ENCODE data around the gene CIDEB.

The CIDEB gene

DNA sequence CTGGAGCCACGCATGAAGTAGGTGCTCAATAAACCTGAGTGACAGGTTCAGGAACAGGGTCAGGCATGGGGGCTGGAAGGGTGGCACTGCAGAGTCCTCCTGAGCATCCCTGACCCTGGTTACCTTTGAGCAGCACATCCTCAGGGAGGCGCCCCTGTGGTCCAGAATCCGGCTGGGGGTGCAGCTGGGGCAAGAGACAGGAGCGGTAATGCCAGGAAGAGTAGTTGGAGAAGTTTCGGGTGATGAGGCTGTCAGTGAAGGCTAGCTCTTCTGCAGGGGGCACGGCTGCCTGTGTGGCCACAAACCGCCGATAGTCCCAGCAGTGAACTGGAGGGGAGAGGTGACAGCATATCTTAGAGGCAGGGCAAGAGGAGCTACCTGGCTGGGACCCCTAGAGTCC is 38.4 kb downstream of the CIDEB start:
- no peak for DNase-seq

DNA sequence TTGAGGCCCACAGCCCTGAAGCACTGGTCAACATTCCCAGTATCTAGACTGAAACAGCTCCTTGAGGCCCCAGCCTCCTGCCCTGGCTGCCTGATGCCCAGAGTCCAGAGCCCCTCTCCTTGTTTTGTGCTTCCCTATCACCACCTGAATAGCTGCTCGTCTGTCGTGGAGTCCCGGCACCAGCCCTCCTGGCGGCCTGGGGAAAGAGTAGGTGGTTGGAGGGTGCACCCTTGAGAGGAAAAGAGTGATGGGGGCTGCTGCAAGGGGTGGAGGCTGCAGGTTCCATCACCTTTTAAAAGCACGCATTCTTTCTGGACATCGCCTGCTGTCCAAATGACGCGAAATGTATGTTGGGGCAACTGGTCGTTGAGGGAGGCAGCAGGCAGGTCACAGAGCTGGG is 39.6 kb downstream of the CIDEB start:
- no peak for DNase-seq

DNA sequence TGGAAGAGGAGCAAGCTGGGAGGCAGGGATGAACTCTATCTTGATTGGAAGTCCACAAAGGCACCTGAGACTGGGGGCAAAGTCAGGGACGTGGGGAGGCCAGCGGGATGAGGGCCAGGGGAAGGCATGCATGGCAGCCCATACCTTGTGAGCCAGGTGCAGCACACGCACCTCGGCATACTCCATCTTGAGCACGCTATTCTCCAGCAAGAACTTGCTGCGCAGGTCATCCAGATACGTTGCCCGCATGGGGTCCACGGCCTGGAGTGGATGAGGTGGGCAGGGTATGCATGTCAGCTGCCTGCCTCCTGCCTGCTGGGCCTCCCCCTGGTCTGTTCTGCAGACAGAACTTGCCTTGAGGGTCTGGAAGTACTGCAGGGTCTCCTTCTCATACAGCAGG is 40.3 kb downstream of the CIDEB start:
- DNase-seq: no peak

DNA sequence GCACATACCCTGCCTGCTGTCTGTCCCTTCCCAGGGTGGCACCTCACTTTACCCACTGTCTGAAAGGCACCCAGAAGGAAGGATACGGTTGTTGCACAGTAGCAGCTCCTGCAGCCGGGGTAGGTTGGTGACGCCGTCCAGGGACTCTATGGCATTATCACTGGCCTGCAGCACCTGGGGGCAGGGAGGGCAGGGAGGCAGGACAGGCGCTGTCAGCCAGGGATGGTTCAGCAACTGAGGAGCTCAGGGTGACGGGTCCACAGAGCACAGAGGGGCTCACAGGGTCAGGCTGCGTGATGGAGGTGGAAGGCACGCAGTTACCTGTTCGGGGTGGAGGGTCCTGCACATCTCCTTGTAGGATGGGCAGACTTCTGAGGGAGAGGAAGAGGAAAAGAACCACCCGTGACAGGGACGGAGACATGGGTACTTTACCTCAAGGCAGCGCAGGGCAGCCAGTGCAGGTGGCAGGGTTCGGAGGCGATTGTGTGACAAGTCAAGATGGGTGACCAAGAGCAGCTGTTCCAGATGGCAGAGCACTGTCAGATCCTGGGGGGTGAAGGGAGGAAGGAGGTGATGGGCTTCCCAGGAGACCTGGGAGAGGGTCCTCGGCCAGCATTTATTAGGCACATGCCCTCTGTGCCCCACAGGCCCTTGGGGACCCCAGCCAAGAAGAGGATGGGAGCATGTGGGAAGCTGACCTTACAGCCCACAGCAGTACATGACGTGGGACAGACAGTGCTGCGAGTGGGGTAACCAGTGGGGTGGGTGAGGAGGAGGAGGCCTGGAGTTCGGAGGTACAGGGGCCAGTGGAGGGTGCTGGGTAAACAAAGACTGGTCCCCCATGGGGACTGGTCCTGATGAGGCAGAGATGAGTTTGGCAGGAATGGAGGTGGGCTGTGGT is 41.2 kb downstream of the CIDEB start:
- no peak for DNase-seq

DNA sequence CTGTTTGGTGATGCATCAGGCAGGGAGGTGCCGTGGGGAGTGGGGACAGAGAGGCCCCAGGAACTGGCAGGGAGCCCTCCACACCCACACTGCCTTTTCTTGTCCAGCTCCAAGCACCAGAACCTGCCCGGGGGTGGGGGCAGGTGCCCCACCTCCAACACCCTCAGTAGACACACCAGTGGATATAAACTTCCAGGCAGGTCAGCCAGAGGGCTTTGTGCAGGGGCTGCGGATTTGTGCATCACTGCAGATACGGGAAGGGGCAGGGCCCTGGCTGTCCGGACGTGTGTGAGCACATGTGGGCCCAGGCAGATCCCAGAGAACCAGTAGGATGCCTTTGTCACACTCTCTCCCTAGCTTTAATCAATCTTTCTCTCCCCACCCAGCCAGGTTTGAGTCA is 43.5 kb downstream of the CIDEB start:
- no peak for DNase-seq

DNA sequence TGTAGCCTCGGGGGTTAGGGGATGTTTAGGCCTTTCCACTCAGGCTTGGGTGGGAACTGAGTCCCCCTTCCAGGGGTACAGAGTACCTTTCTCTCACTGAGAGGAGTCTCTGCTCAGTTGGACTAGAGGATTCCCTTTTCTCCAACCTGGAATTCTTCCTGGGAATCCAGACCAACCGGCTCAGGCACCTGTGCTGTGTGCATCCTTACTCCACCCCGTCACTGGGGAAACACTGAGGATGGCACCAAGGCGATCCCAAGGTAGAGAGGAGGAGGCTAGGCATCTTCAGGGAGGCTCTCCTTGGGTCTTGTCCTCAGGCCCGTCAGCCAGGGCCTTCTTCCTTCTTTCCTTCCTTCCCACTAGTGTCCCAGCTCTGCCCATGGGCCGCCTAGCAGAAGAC is 43.9 kb downstream of the CIDEB start:
- DNase-seq: no peak

DNA sequence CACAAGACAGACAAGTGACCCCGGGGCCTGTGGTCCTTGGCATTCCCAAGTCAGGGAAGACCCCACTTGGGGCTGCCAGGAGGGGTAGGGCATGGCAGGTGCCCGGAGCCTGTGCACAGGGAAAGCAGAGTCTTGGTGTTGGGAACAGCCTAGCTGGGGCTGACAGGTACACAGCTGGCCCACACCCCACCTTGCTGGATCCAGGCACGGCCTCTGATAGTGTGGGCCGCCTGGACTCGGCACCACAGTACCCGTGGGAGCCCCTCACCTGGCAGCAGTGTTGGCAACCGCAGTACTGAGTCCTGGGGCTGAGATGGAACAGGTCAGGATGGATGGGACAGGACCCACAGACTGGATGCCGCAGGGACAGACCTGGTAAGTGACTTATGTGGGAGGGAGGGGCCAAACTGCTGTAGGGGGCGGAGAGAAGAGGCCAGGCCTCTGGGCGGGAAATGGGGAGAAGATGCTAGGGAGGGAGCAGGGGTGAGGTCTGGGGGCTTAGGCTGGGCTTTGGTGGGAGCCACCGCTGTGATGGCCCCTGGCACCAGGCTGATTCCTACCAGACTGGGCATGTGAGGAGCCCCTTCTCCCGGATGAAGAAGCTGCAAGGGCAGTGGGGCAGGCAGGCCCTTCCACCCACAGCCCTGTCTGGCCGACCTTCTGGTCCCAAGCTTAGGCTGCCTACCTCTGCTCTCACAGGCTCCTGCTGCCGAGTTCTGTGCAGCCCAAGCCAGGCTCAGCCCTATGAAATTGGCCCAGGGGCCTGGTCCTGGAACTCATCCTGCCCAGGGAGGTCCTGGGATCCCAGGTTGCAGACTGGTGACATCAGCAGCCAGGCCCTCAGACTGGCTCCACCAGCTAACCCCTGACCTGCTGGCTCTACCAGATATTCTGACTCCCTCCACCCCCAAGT is 44.7 kb downstream of the CIDEB start, which contains the start of gene TGM1:
Gene TGM1, minus strand, starts transcription at position 357 of the 913 bp plus-strand sequence. CDS start 825 bp downstream, outside the sequence.
- DNase-seq: no peak

DNA sequence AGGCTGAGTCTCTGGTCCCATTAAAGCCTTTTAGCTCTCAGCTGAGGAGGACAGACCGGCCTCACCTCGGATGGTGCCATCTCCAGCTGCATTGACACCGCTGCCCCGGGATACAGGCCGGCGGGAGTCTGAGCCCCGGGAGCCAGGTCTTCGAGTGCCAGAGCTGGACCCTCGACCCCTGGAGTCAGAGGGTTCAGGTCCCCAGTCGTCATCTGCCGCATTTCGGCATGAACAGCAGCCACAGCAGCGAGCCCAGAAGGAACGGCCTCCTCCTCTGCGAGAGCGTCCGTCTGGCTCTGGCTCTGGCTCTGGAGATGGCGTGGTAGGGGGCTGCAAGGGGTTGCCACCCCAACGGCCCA is 45.8 kb downstream of the CIDEB start:
- DNase-seq: no peak

DNA sequence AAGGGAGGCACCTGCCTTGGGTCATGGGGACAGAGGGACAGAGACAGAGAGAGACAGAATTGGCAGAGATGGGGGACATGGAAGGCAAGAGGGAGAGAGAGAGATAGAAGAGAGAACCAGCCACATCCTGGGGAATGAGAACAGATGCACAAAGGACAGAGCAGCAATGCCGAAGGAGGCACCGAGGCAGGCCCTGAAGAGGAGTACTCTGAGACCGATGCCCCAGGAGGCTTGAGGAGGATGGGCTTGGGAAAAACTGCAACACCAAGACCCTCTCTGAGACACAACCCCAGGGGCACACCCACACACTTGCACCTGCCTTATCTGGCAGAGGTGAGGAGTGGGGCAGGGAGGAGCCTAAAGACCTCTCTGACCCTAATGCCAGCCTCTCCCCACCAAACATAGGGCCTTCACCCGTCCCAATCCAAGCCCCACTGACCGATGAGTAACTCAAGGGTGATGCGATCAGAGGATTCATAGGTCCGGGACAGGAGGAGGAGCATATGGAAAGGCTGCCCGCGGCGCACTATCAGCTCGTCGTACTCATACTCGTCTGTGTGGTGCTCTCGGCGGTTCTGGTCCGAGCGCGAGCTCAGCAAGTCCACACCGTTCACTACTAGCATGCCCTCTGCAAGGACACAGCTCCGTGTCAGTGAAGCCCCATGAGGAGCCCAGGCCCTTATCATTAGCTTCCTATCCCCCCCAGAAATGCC is 46.4 kb downstream of the CIDEB start:
- no peak for DNase-seq

DNA sequence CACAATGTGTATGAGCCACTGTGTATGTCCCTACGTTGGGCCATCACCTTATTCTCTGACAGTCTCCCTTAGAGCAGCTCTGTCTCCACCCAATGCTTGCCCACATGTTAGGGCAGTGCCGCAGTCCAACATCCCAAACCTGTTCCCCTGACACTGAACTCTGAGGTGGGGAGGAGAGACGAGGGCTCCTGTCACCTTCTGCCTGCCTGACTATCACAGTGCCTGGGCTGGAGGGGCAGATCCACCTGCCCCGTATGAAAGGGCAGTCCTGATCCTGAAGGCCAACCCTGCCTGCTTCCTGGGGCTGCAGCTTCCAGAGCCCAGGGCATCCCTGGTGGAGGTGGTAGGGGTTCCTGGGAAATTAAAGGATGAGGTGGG is 47.0 kb downstream of the CIDEB start:
- no peak for DNase-seq

DNA sequence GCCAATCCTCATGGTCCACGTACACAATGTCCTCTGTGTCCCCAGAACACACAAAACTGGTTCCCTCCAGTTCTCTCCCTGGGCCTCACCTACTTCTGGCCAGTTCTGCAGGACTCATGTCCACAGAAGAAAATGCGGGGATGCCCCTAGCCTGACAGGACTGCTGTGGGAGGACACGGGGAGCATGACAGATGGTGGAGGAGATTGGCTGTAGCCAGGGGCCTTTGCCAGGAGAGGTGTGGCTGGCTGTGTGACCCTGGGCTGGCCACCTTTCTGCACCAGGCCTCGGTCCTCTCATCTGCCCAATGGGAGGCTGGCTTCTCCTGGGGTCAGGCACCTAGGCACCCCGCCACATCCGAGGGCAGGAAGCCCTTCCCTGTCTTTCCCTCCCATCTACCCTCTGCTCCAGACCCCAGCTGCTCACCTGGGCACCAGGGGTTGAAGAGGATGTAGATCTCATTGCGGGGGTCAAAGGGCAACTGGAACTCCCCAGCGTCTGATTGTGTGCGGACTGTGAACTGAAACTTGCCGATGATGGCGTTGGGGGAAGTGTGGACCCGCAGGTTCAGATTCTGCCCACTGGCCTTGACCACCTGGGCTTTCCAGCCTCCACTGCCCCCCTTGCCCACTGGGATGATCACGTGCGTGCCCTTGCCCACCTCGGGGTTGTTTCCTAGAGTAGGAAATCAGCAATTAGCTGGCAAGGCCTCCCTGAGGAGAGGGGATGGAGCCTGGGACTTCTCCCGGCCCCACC is 47.6 kb downstream of the CIDEB start:
- DNase-seq: no peak

DNA sequence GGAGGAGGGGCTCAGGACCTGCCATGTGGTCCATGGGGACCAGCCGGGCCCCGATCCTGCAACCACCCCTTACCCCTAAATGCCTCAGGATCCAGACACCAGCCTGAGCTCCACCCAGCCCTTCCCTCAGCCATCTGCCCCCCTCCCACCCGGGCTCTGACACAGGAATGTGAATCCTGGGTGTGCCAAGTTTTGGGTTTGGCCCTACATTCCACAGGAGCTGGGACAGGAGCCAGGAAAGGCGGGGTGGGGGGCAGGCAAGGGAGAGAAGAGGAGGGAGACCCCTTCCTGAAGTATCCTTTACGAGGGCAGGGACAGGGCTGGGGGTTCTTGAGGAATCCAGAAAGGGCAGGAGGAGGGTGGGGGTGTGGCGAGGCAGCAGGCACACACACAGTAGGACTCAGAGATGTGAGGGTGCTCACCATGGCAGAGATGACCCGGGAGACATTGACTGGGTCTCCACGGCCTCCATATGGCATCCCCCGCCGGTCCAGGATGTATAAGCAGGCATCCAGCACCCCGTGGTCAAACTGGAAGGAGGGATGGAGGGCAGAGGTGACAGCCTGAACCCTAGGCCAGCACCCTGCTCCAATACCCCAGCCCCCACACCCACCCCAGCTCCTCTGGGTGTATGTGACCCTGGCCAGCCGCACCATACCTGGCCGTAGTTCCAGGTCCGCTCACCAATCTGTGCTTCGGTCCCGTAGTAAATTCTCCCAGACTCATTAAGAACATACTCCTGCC is 48.3 kb downstream of the CIDEB start:
- peak; percentile 78 for DNase-seq

DNA sequence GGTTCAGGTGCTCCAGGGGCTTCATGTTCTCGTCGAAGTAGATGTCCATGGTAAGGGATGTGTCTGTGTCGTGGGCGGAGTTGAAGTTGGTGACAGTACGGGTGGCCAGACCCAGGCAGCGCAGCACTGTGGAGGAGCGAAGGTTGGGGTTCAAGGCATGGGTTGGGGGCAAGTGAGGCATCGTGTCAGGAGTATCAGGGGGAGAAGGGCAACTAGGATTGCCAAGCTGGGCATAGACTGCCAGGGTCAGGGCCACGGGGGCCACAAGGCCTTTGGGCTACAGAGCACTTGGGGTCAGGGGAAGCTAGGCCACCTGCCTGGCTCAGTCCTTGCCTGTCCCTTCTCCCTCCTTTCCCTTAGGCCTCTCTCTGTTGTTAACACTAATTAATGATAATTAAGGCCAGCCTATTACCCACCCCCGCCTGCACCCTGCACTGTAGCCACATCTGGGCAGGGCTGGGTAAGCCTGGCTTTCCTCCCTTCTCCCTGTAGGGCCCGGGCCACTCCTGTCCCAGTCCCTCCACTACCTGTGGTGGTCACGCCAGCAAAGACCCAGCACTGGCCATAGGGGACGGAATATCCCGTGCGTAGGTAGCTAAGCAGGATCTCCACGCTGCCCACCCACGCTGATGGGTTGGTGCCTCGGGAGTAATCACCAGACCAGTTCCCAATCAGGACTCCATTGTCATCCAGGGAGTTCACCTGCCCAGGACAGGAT is 49.1 kb downstream of the CIDEB start:
- no peak for DNase-seq

DNA sequence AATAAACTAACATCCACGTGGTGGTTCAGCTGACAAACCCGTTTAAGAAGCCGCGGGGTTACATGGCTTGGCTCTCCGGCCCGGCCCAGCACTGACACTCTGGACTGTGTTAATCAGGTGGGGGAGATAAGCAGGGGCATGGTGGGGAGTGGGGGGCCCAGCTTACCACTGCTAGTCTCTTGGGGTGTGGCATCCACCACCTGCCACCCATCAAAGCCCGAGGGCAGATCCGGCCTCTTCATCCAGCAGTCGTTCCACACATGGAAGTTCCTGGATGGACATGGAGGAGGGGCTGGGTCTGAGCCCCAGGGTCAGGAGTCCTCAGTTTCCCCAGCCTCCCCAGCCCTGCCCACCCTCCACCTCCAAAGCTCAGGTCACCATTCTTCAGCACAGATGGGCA is 49.7 kb downstream of the CIDEB start:
- no peak for DNase-seq

DNA sequence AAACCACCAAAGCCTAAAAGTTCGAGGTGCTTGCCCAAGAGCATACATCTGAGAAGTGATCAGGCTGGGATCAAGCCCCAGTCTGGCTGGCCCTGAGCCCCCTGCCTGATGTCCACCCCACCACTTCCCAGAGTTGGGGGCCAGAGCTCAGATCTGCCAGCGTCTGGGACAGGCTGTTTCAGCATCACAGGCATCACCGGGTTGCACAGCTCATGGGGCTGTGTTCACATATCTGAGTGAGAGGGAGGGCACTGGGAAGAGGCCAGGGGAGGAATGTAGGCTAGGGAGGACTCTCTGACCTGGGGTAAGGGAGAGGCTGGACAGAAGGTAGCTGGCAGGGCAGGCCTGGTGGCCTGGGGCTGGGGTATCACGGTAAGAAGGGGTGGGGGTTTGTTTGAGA is 50.8 kb downstream of the CIDEB start:
- no peak for DNase-seq

DNA sequence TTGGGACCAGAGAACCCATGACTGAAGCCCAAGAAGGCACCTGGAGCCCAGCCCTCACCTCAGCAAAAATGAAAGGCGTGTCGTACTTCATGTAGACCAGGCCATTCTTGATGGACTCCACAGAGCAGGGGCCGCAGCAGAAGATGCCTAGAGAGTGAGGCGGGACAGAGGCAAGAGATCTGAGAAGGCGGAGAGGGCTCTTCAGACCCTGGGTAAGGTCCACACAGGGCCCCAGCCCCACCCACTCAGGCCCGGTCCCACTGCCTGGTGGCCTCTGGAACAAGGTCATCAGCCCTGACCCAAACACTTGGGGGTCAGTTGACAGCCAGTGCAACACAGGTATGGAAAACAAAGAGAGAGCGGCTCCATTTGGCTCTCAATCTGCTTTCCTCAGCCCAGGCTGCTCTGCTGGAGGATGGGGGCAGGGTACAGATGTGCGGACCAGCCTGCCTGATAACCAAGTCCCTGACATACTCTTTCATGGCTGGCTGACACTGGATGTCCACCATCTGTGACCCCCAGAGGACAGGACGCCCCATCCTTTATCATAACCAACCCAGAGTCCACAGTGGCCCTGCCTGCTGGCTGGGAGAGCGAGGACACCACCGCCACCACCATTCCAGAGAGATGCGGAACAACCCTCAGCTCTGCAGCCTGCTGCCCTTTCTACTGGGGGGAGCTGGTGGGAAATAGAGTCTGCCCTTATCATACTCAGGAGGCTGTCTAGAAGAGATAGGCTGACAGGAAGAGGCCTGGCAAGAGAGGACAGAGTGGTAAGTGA is 51.7 kb downstream of the CIDEB start:
- DNase-seq: no peak

DNA sequence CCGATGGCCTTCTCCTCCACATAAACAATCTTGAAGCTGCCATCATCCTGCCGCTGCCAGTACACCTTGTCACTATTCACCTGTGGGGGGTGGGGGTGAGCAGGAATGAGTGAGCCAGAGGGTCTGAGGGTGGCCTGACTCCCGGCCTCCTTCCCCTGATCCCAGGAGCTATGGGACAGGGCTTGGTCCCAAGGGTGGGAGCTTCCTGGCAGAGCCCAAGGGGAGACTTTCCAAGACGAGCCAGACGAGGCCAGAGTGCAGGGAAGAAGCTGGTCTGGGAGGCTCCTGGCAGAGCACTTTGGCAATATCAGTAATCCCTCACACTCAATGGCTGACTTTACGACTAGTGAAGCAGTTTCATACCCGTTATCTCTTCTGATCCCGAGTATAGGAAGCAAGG is 52.3 kb downstream of the CIDEB start:
- no peak for DNase-seq
